ENCODE measurements around the gene PPM1H.

DNA sequence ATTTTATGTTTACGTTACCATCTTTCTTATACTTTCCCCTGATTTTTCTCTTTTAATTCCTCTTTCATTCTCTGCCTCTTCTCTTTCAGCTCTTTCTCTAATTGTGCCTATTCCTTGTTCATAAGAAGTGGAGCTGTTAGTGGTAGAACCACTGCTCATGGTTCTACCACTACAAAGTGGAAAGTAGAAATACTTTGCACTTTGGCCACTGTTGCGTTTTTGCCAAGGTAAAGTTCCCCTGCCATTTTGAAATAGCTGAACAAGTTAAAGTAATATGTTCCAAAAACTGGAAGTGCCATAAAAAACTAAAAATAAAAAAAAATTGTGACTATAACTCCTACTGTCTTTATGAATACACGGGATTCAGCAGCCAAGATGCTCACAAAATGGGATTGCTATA is 337.7 kb downstream of the PPM1H start:
- TF ChIP-seq POLR2AphosphoS5 (IDR thresholded peaks at IDR 0.05) (no peak), CTCF (IDR thresholded peaks at IDR 0.05) (no peak)
